IMR-90 (cell line): ENCODE data around the gene LDLRAD3. TPM values are rescaled to one million over a fixed set of nuclear protein-coding genes. Genes with fewer than 3 reads are reported as not detected.

Experiments used
- ATAC-seq: fragments of 200-7000 bp; cut with Tn5 transposase; 2 replicates; pipeline ENCODE4 v1.9.1; 2020; ENCODE audit warnings: low read depth, mild to moderate bottlenecking, moderate library complexity
- BruUV-seq: library from RNA; stranded (reverse); fragments of 400-500 nt; replicated peaks from 2 replicates; lab custom pipeline; 2021; lab: Mats Ljungman, UMichigan
- CTCF ChIA-PET: fragments of 300-600 bp; formaldehyde crosslinking; extraction: SDS; loops from one replicate; lab custom pipeline; 2021; ENCODE audit warnings: antibody characterized with exemption; lab: Yijun Ruan, JAX
- POLR2A ChIA-PET: fragments of 300-600 bp; sonication (Branson Sonifier 250); formaldehyde crosslinking; loops from one replicate; lab custom pipeline; 2022; ENCODE audit warnings: antibody characterized with exemption; ENCODE audit not compliant: unreplicated experiment; lab: Charles Lee
- DNase-seq: peaks from one replicate; pipeline ENCODE4 v3.0.0; 2013
- H2AFZ ChIP-seq: replicated peaks from 2 replicates; pipeline ENCODE3; 2013; ENCODE audit warnings: low read length, mild to moderate bottlenecking; ENCODE audit not compliant: poor library complexity
- H2AK5ac ChIP-seq: 2 replicates; pipeline ENCODE4 v1.6.1; 2013; ENCODE audit warnings: low read depth, low read length, inconsistent platforms
- H2AK9ac ChIP-seq: replicated peaks from 2 replicates; pipeline ENCODE3; 2013; ENCODE audit warnings: mild to moderate bottlenecking, low read depth, low read length, moderate library complexity; ENCODE audit not compliant: poor library complexity
- H2BK120ac ChIP-seq: 2 replicates; pipeline ENCODE4 v1.6.1; 2013; ENCODE audit warnings: low read depth, low read length, inconsistent platforms
- H2BK15ac ChIP-seq: 3 replicates; pipeline ENCODE4 v1.6.1; 2013; ENCODE audit warnings: low read depth, low read length, inconsistent platforms
- H2BK20ac ChIP-seq: 2 replicates; pipeline ENCODE4 v1.6.1; 2013; ENCODE audit warnings: low read depth, mild to moderate bottlenecking, inconsistent platforms, low read length, moderate library complexity
- H2BK5ac ChIP-seq: 2 replicates; pipeline ENCODE4 v1.6.1; 2013; ENCODE audit warnings: mild to moderate bottlenecking, low read depth, low read length, inconsistent platforms; ENCODE audit not compliant: poor library complexity, severe bottlenecking
- H3K14ac ChIP-seq: replicated peaks from 2 replicates; pipeline ENCODE4 v1.6.1; 2013; ENCODE audit warnings: low read depth, low read length, inconsistent platforms
- H3K18ac ChIP-seq: 2 replicates; pipeline ENCODE4 v1.6.1; 2013; ENCODE audit warnings: low read depth, low read length, control low read depth
- H3K23ac ChIP-seq: 2 replicates; pipeline ENCODE4 v1.6.1; 2013; ENCODE audit warnings: low read depth, low read length, inconsistent platforms
- H3K27ac ChIP-seq: 2 replicates; pipeline ENCODE4 v1.5.1; 2013; ENCODE audit warnings: mild to moderate bottlenecking, control low read depth, low read length; ENCODE audit not compliant: insufficient read depth
- H3K27me3 ChIP-seq: 2 replicates; pipeline ENCODE4 v1.6.1; 2013; ENCODE audit warnings: low read length; ENCODE audit not compliant: control insufficient read depth, insufficient read depth
- H3K36me3 ChIP-seq: 2 replicates; pipeline ENCODE4 v1.6.1; 2013; ENCODE audit warnings: low read length, mixed read lengths; ENCODE audit not compliant: control insufficient read depth, insufficient read depth
- H3K4ac ChIP-seq: 2 replicates; pipeline ENCODE4 v1.6.1; 2013; ENCODE audit warnings: low read depth, low read length, inconsistent platforms
- H3K4me1 ChIP-seq: 2 replicates; pipeline ENCODE4 v1.6.1; 2013; ENCODE audit warnings: low read length, mixed read lengths; ENCODE audit not compliant: control insufficient read depth, insufficient read depth
- H3K4me2 ChIP-seq: 2 replicates; pipeline ENCODE4 v1.6.1; 2013; ENCODE audit warnings: low read depth, mild to moderate bottlenecking, control low read depth, low read length, moderate library complexity
- H3K4me3 ChIP-seq: 2 replicates; pipeline ENCODE4 v1.5.1; 2013; ENCODE audit warnings: low read depth, mild to moderate bottlenecking, control low read depth, low read length, moderate library complexity; ENCODE audit not compliant: insufficient read depth
- H3K56ac ChIP-seq: 2 replicates; pipeline ENCODE4 v1.6.1; 2013; ENCODE audit warnings: low read length, inconsistent platforms; ENCODE audit not compliant: insufficient read depth; ENCODE audit errors: extremely low read depth
- H3K79me1 ChIP-seq, 2 experiments: 2 replicates each; pipeline ENCODE4 v1.6.1; 2013; ENCODE audit warnings: low read length in 2 of 2, inconsistent platforms in 1 of 2, low read depth in 1 of 2
- H3K9ac ChIP-seq: 2 replicates; pipeline ENCODE4 v1.6.1; 2013; ENCODE audit warnings: low read depth, low read length, control low read depth
- H3K9me1 ChIP-seq: 2 replicates; pipeline ENCODE4 v1.6.1; 2013; ENCODE audit warnings: low read length, inconsistent platforms; ENCODE audit not compliant: insufficient read depth
- H3K9me3 ChIP-seq: 2 replicates; pipeline ENCODE4 v1.6.1; 2013; ENCODE audit warnings: low read length; ENCODE audit not compliant: control insufficient read depth, insufficient read depth
- H4K20me1 ChIP-seq: 2 replicates; pipeline ENCODE4 v1.6.1; 2013; ENCODE audit warnings: low read length, inconsistent platforms; ENCODE audit not compliant: insufficient read depth
- H4K5ac ChIP-seq: 2 replicates; pipeline ENCODE4 v1.6.1; 2013; ENCODE audit warnings: mild to moderate bottlenecking, low read depth, low read length, control low read depth
- H4K8ac ChIP-seq, 2 experiments: 2 replicates each; pipeline ENCODE4 v1.6.1; 2013; ENCODE audit warnings: low read depth in 2 of 2, low read length in 2 of 2, control low read depth in 1 of 2, inconsistent platforms in 1 of 2
- H4K91ac ChIP-seq: 2 replicates; pipeline ENCODE4 v1.6.1; 2013; ENCODE audit warnings: low read depth, low read length, inconsistent platforms; ENCODE audit not compliant: insufficient read depth
- BHLHE40 ChIP-seq: fragments of 150-350 bp; IDR thresholded peaks from 2 replicates; pipeline ENCODE4 v1.6.1; 2016; ENCODE audit warnings: mild to moderate bottlenecking, low read depth, low read length
- CEBPB ChIP-seq: IDR thresholded peaks from 2 replicates; pipeline ENCODE4 v1.6.1; 2012; ENCODE audit warnings: low read depth, low read length, improper control_type of control experiment
- CTCF ChIP-seq: conservative IDR thresholded peaks from 2 replicates; pipeline ENCODE4 v1.5.1; 2012; ENCODE audit warnings: mild to moderate bottlenecking, low read depth, low read length, improper control_type of control experiment
- MAFK ChIP-seq: IDR thresholded peaks from 2 replicates; pipeline ENCODE4 v1.6.1; 2012; ENCODE audit warnings: low read depth, low read length, improper control_type of control experiment
- MXI1 ChIP-seq: IDR thresholded peaks from 2 replicates; pipeline ENCODE4 v1.6.1; 2012; ENCODE audit warnings: low read depth, mild to moderate bottlenecking, low read length, moderate library complexity, borderline replicate concordance
- POLR2A ChIP-seq: IDR thresholded peaks from 2 replicates; pipeline ENCODE4 v1.6.1; 2012; ENCODE audit warnings: mild to moderate bottlenecking, low read depth, low read length
- RCOR1 ChIP-seq: IDR thresholded peaks from 2 replicates; pipeline ENCODE4 v1.6.1; 2012; ENCODE audit warnings: mild to moderate bottlenecking, low read length, improper control_type of control experiment; ENCODE audit not compliant: insufficient replicate concordance
- USF2 ChIP-seq: fragments of 150-350 bp; IDR thresholded peaks from 2 replicates; pipeline ENCODE4 v1.6.1; 2017; ENCODE audit warnings: mild to moderate bottlenecking, antibody characterized with exemption, low read length, low read depth
- WGBS, 2 experiments: methylation state at CpG; one replicate each; pipeline versions ENCODE4 v1.1.5 to v1.1.7; 2013; ENCODE audit warnings: missing lambda C conversion rate in 2 of 2; ENCODE audit not compliant: insufficient read length in 1 of 2; ENCODE audit errors: extremely low coverage in 2 of 2; 5-methylcytosine and 5-hydroxymethylcytosine counted together
- dilution Hi-C: fragments of 300-500 bp; cut with HindIII; formaldehyde crosslinking; loops from one replicate; pipeline ENCODE4 v1.14.3; 2018; ENCODE audit warnings: low sequenced_read_pairs; ENCODE audit not compliant: unreplicated experiment
- in situ Hi-C: fragments of 300-500 bp; cut with MboI; formaldehyde crosslinking; loops from 3 replicates; pipeline ENCODE4 v1.14.3; 2019; ENCODE audit warnings: low sequenced_read_pairs, inconsistent platforms, mixed read lengths
- intact Hi-C: fragments of 100-400 bp; cut with micrococcal nuclease; formaldehyde crosslinking; loops from 2 replicates; pipeline ENCODE4 v1.10.0; 2022
- polyA plus RNA-seq, 3 experiments: library from polyadenylated mRNA; depleted of rRNA; stranded (reverse); fragments of >200 nt; gene quantifications; 2 replicates each; pipeline ENCODE4 v1.2.3, GENCODE V29; 2012; ENCODE audit warnings: low replicate concordance in 1 of 3
- total RNA-seq: library from RNA; depleted of rRNA; stranded (reverse); fragments of >200 nt; gene quantifications from 2 replicates; pipeline ENCODE4 v1.2.3, GENCODE V29; 2012

LDLRAD3 gene
- total and polyA plus RNA-seq, 2 of the 4 experiments (the other 2 are of a cell fraction) = 2.7 to 6.4 TPM

- Histone ChIP-seq H2BK20ac (no peak overlapping the region), H3K79me1 (no peaks in the 10 kb centered on the region), H3K4me3 (no peak overlapping the region), H2BK120ac (no peak overlapping the region), H2AK5ac (no peak overlapping the region), H3K9me3 (no peaks in the 10 kb centered on the region), H3K4me1 (peaks cover 4% of the 10 kb centered on the region; the same call in 1 of the 2 replicates), H3K18ac (no peak overlapping the region), H4K20me1 (no peaks in the 10 kb centered on the region), H3K56ac (no peak overlapping the region), H3K14ac (no peak overlapping the region), H3K4ac (no peak overlapping the region), H3K4me2 (no peak overlapping the region), H3K36me3 (no peaks in the 10 kb centered on the region), H4K91ac (no peak overlapping the region), H3K9ac (no peak overlapping the region), H4K8ac (no peak overlapping the region), H3K9me1 (no peaks in the 10 kb centered on the region; the same call in 1 of the 2 replicates), H3K27me3 (no peaks in the 10 kb centered on the region), H2BK5ac (no peak overlapping the region), H3K23ac (no peak overlapping the region), H4K5ac (no peak overlapping the region), H2AFZ (no peak overlapping the region), H2BK15ac (no peak overlapping the region), H2AK9ac (no peak overlapping the region), H3K27ac (no peak overlapping the region)
- dilution Hi-C loops = no loop called here
- ChIA-PET CTCF (interaction anchor here (1.2 kb wide), 1 partner anchor 12 kb away, joined by 4 read pairs; no protein-coding TSS in a partner anchor), POLR2A (interaction anchor here (0.6 kb wide), 1 partner anchor 43 kb away, joined by 10 read pairs; no protein-coding TSS in a partner anchor)
- TF ChIP-seq USF2 (no peak), RCOR1 (no peak), MXI1 (no peak), CTCF (no peak), BHLHE40 (no peak), POLR2A (no peak), CEBPB (no peak), MAFK (no peak)
- BruUV-seq = no TSS peak
- DNase-seq (peak; percentile 46), ATAC-seq (peak; percentile 51)
- intact Hi-C loops = loop anchor here (10.0 kb wide), 1 partner anchor 426 kb away; no protein-coding TSS in a partner anchor
- no CpG with 5 or more reads among the region's 5 CpGs for WGBS, 2 experiments
- in situ Hi-C loops = no loop called here
Measured at GRCh38 chr11:36048496-36049247, 104.8 kb downstream of the LDLRAD3 start.
